Femur (tissue), 1 donor: ENCODE data around the gene C11orf54.

Experiments used
- DNase-seq: peaks from one replicate; pipeline ENCODE4 v3.0.0-alpha.2; 2017

C11orf54 gene

DNA sequence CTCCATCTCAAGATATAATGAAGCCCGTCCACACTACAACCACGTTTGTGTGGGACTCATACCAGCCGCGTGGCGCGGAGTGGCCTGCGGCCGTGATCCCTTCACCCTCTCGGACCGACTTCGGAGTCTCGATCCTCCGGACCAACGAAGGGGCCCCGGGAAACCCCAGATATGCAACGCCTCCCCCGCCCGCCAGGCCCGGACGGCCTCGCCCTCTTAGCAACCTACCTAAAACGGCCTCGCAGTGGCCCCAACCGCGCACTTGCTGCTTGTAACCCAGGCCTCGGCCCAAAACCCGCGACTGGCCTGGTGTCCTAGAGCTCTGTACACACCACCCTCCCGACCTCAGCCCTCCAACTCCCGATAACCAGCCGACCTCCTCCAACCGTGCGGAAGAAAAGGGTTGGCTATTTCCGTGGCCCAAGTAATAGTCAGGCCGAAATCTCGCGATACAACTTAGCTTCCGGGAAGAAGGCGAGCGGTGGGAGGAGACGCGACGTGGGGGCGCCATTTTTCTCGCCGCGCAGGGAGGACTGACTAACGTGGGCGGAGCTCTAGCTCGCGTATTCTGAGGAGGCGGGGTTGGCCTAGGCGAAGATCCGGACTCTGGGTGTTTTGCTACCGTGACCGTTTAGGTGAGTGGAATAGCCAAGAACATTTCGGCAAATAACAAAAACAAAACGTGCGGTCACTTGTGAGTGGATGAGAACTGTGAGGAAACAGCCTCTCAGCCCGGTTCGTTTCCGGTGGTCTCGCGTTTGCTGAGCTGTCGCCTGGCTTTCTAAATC is at the start of gene C11orf54, which contains the start of gene TAF1D:
TSS of gene C11orf54 (plus strand) at position 579 of the 788 bp plus-strand sequence. CDS start 5,722 bp downstream, outside the sequence.
TSS of gene TAF1D (minus strand) at position 402 of the 788 bp plus-strand sequence. CDS start 2,191 bp downstream, outside the sequence.
- peak; percentile 99 for DNase-seq

DNA sequence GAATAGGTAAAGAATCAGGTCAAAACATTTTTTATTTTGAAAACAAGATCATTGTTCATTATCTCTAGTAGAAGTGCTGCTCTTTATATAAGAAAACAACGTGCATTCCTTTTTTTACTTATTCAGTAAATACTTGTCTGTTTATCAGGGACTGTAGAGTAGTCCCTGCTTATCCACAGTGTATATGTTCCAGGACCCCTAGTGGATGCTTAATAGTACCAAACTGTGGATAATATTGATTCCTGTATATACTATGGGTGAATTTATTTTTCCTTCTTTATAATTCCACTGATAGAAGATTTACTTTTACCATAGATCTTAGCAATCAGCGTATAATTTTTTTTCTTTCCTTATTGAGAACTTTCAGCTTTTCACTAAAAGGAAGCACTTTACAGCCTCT is 47.4 kb upstream of the C11orf54 start:
- no peak for DNase-seq

DNA sequence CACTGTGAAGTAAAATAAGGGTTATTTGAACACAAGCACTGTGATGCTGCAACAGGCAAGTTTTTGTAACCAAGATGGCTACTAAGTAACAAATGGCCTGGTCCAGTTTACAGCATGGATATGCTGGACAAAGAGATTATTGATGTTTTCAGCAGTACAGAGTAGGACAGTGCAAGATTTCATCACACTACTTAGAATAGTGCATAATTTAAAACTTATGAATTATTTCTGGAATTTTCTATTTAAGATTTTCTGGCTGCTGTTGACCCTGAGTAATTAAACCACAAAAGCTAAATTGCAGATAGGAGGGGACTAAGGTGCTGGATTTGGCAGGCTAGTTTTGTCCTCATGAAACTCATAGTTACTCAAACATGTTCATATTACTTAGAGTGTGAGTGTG is 46.9 kb upstream of the C11orf54 start:
- no peak for DNase-seq

DNA sequence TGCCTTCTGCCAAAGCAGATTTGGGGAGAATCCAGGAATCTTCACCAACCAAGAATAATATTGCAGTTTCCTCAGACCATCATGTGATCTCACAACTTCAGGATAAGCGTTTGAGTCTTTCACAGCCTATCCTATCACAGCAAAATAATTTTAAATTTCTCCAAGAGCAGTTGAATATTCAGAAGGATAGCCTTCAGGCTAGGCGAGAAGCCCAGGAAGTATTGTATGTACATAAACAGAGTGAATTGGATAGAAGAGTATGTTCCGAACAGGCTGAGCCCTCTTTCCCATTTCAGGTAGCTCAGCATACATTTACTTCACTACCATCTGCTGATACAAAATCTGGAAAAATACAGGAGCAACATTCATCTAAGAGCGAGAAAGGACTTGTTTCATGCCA is 43.9 kb upstream of the C11orf54 start:
- no peak for DNase-seq

DNA sequence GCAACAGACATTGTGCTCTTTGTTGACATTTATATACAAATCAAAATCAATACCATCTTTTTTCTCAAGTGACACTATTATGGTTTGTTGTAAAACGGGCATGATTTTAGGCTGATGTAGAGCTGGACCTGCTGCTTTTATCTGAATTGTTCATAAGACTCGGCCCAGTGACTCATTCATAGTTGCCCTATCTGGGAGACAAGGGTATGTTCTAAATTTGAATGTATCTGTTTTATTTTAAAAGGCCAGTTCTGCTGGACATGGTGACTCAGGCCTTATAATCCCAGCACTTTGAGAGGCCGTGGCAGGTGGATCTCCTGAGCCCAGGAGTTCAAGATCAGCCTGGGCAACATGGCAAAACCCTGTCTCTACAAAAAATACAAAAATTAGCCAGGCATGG is 40.6 kb upstream of the C11orf54 start:
- no peak for DNase-seq

DNA sequence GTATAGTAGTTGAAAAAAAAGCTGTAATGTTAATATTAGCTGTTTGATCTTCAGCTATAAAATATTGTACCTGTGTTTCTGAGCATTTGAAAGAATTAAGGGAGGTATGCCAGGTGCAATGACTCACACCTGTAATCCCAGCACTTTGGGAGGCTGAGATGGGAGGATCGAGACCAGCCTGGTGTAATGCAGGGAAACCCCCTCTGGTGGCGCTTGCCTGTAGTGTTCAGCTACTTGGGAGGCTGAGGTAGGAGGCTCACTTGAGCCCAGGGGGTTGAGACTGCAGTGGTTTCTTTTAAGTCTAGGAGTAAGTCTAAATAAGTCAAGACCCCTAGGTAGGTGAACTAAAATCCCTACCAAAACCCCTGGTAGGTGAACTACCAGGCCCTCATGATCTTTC is 37.2 kb upstream of the C11orf54 start:
- no peak for DNase-seq

DNA sequence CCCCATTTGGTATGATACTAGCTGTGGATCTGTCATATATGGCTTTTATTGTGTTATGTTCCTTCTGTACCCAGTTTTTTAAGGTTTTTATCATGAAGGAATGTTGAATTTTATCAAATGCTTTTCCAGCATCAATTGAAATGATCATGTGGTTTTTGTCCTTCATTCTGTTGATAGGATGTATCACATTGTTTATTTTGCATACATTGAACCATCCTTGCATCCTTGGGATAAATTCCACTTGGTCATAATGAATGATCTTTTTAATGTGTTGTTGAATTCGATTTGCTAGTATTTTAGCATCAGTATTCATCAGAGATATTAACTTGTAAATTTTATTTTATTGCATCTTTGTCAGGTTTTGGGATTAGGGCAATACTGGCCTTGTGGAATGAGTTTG is 31.2 kb upstream of the C11orf54 start:
- no peak for DNase-seq

DNA sequence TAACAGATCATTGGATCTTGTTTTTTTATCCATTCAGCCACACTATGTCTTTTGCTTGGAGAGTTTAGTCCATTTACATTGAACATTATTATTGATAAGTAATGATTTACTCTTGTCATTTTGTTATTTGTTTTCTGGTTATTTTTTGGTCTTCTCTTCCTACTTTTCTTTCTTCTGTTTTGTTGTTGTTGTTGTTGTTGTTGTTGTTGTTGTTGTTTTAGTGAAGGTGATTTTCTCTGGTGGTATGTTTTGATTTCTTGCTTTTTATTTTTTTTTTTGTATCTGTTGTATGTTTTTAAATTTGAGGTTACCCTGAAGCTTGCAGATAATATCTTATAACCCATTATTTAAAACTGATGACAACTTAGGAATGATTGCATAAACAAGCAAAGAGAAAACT is 28.8 kb upstream of the C11orf54 start:
- DNase-seq: no peak

DNA sequence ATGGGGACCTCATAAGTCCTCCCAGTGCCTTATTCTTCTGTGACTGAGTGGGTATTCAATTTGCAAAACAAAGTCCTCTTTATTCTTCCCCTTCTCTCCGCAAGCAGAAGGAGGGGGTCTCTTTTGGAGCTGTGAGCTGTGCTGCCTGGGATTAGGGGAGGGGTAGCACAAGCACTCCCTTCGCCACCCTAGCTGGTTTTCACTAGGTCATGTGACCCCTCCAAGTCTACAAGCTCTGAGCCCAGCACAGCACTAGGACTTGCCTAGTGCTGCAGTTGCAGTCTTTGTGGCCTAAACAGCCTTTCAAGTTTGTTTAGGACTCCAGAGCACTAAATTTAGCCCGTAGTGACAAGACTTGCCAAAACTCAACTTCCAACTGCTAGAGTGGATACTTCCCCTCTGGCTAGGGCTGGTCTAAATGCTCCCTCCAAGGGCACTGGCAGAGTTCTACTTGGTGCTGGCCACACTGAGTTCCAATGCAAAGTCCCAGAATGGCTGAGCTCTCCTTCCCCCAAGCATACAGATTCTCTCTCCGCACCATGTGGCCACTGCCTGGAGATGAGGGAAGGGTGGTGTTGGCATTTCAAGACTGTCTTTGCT is 25.6 kb upstream of the C11orf54 start:
- DNase-seq: no peak

DNA sequence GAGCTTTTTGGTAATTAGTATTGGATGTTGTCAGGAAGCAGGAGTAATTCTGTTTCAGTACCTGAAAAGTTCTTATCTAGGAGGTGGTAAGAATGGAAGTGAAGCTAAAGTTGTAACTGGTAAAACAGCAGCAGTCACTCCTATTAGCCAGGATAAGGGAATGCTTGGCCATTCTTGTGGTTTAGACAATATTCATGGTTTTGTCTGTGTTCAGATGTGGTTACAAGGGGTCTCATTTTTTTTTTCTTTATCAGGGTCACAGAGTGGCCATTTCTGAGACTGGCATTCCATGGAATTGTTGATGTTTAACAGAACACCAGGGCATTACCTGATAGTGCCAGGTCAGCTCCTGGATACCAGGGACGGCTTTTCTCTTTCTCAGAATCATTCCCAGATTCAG is 24.0 kb upstream of the C11orf54 start:
- no peak for DNase-seq

DNA sequence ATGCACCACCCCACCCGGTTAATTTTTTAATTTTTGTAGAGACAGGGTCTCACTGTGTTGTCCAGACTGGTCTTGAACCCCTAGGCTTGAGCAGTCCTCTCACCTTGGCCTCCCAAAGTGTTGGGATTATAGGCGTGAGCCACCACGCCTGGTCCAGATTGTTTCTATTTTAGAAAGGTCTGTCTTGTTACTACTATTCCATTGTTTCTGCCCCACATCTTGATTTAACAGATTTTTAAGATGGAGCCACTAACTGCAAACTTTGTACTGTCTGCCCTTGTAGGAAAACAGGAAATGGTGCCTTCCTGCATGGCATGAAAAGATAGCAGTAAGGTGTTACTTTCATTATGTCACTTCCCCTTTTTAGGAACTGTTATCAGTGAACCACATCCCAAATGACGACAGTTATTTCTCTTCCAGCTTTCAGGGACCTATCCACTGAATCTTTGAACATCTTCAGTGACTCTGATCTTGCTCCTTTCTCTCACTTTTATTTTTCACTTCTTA is 23.4 kb upstream of the C11orf54 start:
- no peak for DNase-seq

DNA sequence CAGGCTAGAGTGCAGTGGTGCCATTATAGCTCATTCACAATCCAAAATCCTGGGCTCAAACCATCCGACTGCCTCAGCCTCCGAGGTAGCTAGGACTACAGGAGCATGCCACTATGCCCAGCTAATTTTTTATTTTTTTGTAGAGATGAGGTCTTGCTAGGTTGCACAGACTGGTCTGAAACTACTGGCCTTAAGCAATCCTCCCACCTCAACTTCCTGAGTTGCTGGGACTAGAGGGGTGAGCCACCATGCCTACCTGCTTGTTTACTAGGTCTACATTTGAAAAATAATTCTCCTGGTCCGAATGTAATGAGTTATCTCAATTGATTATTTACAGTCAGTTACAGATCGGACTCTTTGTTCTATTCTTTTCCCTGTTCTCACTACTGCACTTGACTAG is 22.2 kb upstream of the C11orf54 start:
- DNase-seq: no peak

DNA sequence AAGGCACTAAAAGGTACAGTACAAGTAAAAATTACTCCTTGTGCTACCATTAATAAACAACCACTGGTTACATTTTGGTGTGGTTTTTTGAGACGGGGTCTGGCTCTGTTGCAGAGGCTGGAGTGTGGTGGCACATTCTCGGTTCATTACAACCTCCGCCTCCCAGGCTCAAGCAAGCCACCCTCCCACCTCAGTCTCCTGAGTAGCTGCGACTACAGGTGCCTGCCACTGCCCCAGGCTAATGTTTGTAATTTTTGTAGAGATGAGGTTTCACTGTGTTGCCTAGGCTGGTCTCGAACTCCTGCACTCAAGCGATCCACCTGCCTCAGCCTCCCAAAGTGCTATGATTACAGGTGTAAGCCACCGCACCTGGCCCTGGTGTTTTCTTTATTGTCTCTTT is 20.9 kb upstream of the C11orf54 start:
- no peak for DNase-seq

DNA sequence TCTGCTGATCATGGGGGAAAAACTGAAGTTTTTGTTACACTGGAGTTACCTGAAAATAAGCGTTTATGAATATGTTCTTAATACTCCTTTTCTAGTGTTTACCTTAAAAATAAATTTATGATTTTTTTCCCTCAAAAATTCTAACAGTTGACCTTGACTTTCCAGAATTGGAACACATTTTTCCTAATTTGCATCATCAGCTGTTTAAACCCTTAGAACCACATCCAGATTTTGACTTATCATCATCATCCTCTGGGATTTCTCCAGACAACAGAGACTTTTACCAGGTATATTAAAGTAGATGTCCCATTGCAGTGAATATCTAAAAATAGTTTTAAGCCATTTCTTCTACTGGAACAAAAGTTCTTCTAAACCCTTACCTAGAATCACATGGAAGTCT is 17.4 kb upstream of the C11orf54 start:
- DNase-seq: no peak

DNA sequence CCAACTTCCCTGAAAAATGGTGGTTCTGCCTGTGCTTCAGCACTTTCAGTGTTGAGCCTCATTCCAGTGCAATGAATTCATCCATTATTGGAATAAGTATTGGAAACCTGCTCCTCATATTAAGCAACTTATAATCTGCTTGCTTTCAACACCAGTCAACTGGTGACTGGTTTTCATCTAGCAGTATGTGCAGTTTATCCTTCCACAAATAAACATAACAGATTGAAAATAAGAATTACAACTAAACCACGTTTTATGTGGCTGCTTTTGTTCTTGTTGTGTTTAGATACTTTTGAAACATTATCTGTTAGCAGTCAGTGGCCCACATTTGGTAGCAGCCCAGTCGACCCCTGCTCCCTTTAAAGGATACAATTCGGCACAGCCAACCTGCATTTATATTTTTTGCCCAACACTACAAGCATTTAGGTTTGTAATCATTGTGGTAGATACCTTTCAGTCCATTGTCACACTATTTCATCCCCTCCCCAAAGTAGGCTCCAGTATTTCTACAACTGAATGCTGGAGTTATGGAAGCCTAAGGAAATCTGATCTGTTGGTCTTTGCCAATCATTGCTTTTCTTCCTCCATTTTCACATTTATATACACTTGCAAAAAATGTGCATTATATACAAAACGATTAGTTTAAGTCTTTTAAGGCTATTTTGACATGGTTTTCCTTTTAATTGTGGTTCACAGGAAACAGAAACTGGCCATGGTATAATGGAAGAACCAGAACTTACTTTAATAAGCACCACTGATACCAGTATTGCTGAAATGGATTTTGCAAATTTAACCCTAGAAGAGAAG is 13.3 kb upstream of the C11orf54 start:
- no peak for DNase-seq

DNA sequence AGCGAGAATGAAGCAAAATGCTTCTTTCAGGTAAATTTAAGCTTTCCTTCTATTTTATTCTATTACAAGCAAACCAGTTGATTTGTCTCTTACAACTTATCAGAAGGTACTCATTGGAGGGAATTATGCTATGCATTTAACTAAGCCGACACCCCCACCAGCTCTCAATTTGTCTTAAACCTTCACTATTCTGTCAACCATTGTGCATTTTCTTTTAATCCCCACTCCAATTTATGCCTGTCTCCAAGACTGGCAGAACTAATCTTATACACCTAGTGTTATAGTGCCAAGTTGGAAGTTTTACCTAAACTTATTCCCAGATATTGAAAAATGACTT is 12.7 kb upstream of the C11orf54 start:
- DNase-seq: no peak

DNA sequence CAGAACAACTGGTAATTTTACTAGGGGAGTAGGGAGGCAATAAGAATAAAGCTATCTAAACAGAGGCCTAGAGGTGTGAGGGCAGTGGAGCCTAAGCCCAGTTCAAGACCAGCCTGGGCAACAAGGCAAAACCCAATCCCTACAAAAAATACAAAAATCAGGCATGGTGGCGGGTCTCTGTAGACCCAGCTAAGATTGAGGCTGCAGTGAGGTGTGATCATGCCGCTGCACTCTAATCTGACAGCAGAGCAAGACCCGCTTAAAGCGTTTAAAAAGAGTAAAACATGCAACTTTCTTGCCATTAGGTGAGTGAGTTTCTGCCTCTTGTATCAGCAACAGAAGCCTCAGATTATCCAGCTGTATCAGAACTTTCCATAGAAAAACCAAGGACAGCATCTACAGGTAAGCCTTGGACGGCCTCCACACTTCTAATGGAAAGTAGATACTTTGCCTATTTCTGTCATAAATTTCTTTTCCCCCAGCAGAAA is 12.3 kb upstream of the C11orf54 start:
- DNase-seq: no peak

DNA sequence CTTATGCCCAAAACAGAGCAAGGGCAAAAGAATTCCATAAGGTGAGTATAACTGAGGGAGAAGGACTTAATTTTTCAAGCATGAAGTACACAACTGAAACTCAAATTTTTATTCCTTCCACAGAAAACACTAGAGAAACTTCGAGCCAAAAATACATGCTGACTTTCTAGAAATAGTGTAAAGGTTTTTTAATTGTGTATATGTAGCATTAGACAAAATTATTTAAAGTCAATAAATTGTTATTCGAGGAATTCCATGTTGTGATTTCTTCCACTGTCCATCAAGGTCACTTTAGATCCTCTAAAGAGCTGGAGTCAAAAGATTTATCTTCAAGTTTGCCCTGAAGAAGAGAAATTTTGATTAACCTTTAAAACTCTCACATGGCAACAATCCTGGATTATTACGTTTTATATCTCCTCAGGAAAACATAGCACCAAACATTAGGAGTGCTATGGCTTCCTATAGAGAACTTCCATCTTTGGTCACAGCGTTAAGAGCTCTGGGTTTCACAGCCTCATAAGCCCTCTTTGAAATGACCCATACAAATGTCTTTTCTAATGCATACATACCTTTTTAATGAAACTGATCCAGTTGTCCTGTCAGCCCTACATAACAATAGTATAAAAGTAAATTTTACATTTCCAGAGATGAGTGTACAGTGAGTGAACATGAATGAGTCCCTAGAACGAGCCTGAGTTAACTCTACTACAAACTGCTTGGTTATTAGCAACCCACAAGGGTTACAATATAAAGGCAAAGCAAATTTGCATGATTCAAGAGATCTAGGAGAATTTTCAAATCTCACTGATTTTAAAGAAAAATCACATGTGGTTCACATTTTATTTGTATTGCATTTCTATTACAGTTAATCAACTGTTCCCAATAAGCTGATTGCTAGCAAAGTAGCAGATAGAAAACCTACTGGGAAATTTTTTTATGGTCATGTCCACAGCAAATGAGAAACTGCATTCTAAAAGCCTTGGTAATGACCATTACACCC is 11.1 kb upstream of the C11orf54 start:
- no peak for DNase-seq

DNA sequence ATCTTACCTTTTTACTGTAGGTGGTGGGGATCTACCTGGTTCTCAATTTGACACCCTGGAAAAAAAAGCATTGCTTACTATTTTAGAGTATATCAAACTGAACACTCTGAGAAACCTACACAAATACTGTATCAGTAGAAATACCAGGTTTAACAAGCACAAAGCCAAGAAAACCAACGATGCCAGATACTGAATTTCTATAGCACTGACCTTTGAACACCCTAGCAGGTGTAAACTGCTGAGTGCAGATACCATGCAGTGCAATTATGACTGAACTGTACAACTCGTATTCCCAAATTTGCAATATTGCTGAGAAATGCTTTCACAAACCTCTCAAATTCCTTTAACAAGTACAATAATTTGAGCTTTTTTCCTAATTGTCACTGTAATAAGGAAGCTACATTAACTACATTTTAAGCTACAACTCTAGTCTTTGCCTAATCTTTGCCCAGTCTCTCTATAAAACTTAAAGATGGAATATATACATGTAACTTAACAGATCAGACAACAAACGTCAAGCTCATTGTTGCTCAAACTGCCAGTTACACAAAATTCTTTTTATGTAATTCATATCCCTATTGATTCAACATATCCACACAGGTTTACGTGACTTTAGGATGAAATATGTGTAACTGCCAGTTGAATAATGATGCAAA is 9.1 kb upstream of the C11orf54 start:
- DNase-seq: no peak

DNA sequence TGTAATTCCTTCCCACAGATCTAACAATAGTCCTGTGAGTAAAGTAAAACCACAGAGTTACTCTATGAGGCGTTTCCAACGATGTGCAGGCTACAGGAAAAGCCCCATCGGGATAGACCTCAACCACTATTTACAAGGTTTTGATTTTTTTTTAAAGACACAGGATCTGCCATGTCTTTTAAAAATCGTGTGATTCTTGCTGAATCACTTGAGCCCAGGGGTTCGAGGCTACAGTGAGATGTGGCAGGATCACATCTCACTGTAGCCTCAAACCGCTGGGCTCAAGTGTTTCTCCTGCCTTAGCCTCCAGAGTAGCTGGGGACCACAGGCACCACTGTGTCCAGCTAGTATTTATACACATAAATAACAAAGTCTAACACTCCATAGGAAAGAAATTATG is 8.0 kb upstream of the C11orf54 start:
- DNase-seq: no peak

DNA sequence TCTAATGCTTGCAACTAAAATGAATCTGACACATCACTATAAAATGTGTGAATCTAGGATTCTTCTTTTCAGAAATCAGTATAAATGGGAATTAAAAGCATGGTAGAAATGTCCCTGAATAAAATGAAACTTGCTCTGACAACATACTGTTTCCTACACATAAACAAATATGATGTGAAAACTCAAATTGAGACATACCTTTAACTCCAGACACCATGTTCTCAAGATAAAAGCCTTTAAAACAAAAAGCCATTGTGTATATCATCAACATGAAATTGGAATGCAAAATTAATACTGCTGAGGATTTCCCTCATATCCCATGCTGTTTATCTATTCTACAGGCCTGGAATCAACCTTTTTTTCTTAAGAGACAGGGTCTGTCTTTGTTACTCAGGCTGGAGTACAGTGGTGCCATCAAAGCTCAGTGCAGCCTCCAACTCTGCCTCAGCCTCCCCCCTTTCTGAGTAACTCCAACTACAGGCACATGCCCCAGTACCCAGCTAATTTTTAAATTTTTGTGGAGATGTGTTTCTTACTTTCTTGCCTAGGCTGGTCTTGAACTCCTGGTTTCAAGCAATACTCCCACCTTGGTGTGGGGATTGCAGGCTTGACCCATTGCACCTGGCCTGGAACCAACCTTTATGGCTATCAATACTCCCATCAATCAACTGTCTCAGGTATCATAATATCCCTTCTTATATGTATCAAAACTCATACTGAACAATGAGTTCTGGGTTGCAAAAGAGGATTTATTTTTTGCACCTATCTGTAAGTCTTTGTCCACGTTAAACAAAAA is 6.8 kb upstream of the C11orf54 start:
- no peak for DNase-seq
